Activated CD4-positive, alpha-beta T cell treated with anti-CD3 and anti-CD28 coated beads for 36 hours (primary cell): ENCODE results near the gene DDC. TPM values are rescaled to one million over a fixed set of nuclear protein-coding genes. Genes with fewer than 3 reads are reported as not detected.
"Not testable (repeated sequence)": the region's sequence is repeated elsewhere in the genome, so short reads cannot be mapped to it uniquely, and the experiment has no call there.

Source experiments
- ATAC-seq: fragments of 200-7000 bp; cut with Tn5 transposase; one replicate; pipeline ENCODE4 v1.10.0; 2021; ENCODE audit warnings: mild to moderate bottlenecking, moderate library complexity
- CTCF ChIA-PET: fragments of 350-600 bp; sonication (Branson Sonifier 250); formaldehyde crosslinking; loops from one replicate; lab custom pipeline; 2021; ENCODE audit warnings: antibody characterized with exemption; lab: Charles Lee
- POLR2A ChIA-PET: fragments of 350-600 bp; sonication (Branson Sonifier 250); formaldehyde crosslinking; loops from one replicate; lab custom pipeline; 2021; ENCODE audit warnings: antibody characterized with exemption, inconsistent platforms; lab: Charles Lee
- DNase-seq: peaks from one replicate; pipeline ENCODE4 v3.0.0-alpha.2; 2020
- H3K27ac Mint-ChIP-seq: one replicate; pipeline ENCODE4 v1.8.0; 2021; ENCODE audit warnings: mixed read lengths
- H3K27me3 Mint-ChIP-seq: one replicate; pipeline ENCODE4 v1.8.0; 2021; ENCODE audit warnings: mixed read lengths
- H3K36me3 Mint-ChIP-seq: one replicate; pipeline ENCODE4 v1.8.0; 2021; ENCODE audit warnings: low read depth, mixed read lengths
- H3K4me1 Mint-ChIP-seq: one replicate; pipeline ENCODE4 v1.8.0; 2021; ENCODE audit warnings: mixed read lengths
- H3K4me3 Mint-ChIP-seq: one replicate; pipeline ENCODE4 v1.8.0; 2021; ENCODE audit warnings: mild to moderate bottlenecking, moderate library complexity, mixed read lengths
- H3K9me3 Mint-ChIP-seq: one replicate; pipeline ENCODE4 v1.8.0; 2021; ENCODE audit warnings: low read depth, mixed read lengths
- intact Hi-C, 2 experiments: fragments of 100-400 bp; cut with DNase I in 1 of 2; cut with micrococcal nuclease in 1 of 2; formaldehyde crosslinking; loops; one replicate each; pipeline versions ENCODE4 v1.14.2 to v1.15.1; 2022 to 2024; cut with DNase I, micrococcal nuclease
- total RNA-seq, 2 experiments: library from RNA; stranded (reverse); gene quantifications; one replicate each; pipeline ENCODE4 v1.2.3, GENCODE V29; 2021

Gene DDC
- total RNA-seq, 2 experiments from 2014 or later = 0.28 to 0.53 TPM

- H3K9me3 Mint-ChIP-seq = no peaks in the 10 kb centered on the region
- no peaks in the 10 kb centered on the region for H3K4me1 Mint-ChIP-seq
- DNase-seq (no peak), ATAC-seq (no peak)
- H3K27me3 Mint-ChIP-seq = peaks cover 10% of the 10 kb centered on the region
- H3K27ac Mint-ChIP-seq = no peak overlapping the region
- CTCF ChIA-PET = interaction anchor here (1.0 kb wide), 1 partner anchor 88 kb away, joined by 3 read pairs; no protein-coding TSS in a partner anchor
- no peaks in the 10 kb centered on the region for H3K36me3 Mint-ChIP-seq
- POLR2A ChIA-PET = no interaction called here
- H3K4me3 Mint-ChIP-seq = no peak overlapping the region
- intact Hi-C loops = no loop called here
Measured at GRCh38 chr7:50554431-50555322, 10.5 kb downstream of the DDC start.

DNA sequence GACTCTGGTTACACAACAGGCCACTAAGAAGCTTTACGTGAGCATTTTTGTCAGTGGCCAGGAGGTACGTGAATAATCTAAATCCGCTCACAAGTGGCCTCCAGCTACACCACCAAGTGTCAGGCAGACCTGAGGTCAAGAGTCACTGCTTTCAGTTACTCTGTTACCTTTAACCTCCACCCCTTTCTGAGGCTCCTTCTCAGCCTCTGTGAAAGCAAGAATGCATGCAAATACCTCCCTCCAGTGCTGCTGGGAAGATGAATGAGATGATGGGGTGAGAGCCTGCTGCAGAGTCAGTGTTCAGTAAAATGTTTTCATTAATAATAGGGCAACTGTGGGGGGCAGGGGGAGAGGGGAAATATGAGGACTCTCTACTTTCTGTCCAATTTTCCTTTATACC lies 11.2 kb downstream of the DDC start:
- ChIA-PET CTCF (interaction anchor here (1.0 kb wide), 1 partner anchor 87 kb away, joined by 3 read pairs; no protein-coding TSS in a partner anchor), POLR2A (no interaction called here)
- no peak for ATAC-seq
- intact Hi-C loops = no loop called here
- Mint-ChIP-seq H3K36me3 (no peaks in the 10 kb centered on the region), H3K9me3 (no peaks in the 10 kb centered on the region), H3K4me3 (no peak overlapping the region), H3K27me3 (peaks cover 10% of the 10 kb centered on the region), H3K4me1 (no peaks in the 10 kb centered on the region), H3K27ac (no peak overlapping the region)
- no peak for DNase-seq

- Mint-ChIP-seq H3K27me3 (peaks cover 9% of the 10 kb centered on the region), H3K9me3 (no peaks in the 10 kb centered on the region), H3K4me3 (no peak overlapping the region), H3K36me3 (no peaks in the 10 kb centered on the region), H3K4me1 (no peaks in the 10 kb centered on the region), H3K27ac (no peak overlapping the region)
- POLR2A ChIA-PET = no interaction called here
- ATAC-seq = no peak
- DNase-seq = peak; percentile 31
- CTCF ChIA-PET = no interaction called here
- intact Hi-C loops = no loop called here
Measured at GRCh38 chr7:50552921-50553320, 12.3 kb downstream of the DDC start.

DNA sequence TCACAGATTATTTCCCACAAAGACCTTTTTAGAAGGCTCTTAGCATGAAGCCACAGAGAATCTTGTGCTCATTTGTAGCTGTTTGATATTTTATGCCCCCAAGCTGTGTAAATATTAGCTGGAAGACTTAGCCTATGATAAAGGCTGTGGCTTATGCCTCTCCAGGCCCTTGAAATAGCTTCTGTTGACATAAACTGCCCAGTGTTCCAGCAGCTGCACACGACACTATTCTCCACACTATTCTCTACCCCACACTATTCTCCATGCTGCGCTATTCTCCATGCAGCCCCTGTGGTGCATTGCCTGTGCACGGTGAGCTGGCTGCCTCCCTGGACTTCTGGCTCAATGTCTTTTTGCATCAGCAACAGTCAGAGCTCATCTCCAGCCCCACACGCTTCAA lies 13.1 kb downstream of the DDC start:
- ATAC-seq (no peak), DNase-seq (no peak)
- Mint-ChIP-seq H3K27ac (no peak overlapping the region), H3K4me1 (no peaks in the 10 kb centered on the region), H3K4me3 (no peak overlapping the region), H3K27me3 (peaks cover 7% of the 10 kb centered on the region), H3K36me3 (no peaks in the 10 kb centered on the region), H3K9me3 (no peaks in the 10 kb centered on the region)
- ChIA-PET POLR2A (no interaction called here), CTCF (interaction anchor here (1.1 kb wide), 1 partner anchor 85 kb away, joined by 3 read pairs; no protein-coding TSS in a partner anchor)
- intact Hi-C loops = no loop called here

DNA sequence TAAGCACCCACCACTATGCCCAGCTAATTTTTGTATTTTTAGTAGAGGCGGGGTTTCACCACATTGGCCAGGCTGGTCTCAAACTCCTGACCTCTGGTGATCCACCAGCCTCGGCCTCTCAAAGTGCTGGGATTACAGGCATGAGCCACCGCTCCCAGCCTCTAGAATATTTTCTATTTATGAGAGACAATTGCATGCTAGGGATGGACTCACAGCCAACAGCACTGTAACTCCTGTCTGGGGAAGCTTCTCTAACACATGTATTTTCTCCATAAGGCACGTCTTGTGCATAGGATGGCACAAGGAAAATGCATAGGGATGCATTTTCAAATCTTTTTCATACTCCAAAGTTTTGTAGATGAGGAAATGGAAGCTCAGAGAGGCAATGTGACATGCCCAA lies 19.6 kb downstream of the DDC start:
- H3K27me3 Mint-ChIP-seq, H3K9me3 Mint-ChIP-seq, POLR2A ChIA-PET, H3K4me3 Mint-ChIP-seq, ATAC-seq, H3K27ac Mint-ChIP-seq, intact Hi-C loops, H3K4me1 Mint-ChIP-seq, H3K36me3 Mint-ChIP-seq, DNase-seq: not testable (repeated sequence)
- CTCF ChIA-PET = interaction anchor here (0.9 kb wide), 1 partner anchor 45 kb away, joined by 4 read pairs; no protein-coding TSS in a partner anchor

DNA sequence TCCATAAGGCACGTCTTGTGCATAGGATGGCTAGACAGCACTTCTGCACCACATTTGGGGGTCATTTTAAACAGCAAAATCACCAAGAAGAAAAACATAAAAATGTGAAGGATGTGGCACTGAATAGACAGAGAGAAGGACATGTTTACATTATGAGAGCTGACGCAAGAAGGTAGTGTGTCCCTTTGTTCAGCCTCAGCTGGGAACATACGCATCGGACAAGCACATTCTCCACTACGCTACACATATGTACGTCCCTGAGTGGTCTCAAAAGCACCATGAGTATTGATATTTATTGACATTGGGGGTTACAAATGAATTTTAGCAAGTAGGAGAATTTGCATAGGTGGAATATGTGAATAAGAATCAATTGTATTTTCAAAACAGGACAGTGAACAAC lies 20.2 kb downstream of the DDC start:
- Mint-ChIP-seq H3K9me3 (no peaks in the 10 kb centered on the region), H3K4me1 (no peaks in the 10 kb centered on the region), H3K36me3 (no peaks in the 10 kb centered on the region), H3K27me3 (no peaks in the 10 kb centered on the region), H3K4me3 (no peak overlapping the region), H3K27ac (no peak overlapping the region)
- ChIA-PET CTCF (interaction anchor here (0.8 kb wide), 1 partner anchor 13 kb away, joined by 5 read pairs; no protein-coding TSS in a partner anchor), POLR2A (no interaction called here)
- ATAC-seq = no peak
- DNase-seq = no peak
- intact Hi-C loops = no loop called here

DNA sequence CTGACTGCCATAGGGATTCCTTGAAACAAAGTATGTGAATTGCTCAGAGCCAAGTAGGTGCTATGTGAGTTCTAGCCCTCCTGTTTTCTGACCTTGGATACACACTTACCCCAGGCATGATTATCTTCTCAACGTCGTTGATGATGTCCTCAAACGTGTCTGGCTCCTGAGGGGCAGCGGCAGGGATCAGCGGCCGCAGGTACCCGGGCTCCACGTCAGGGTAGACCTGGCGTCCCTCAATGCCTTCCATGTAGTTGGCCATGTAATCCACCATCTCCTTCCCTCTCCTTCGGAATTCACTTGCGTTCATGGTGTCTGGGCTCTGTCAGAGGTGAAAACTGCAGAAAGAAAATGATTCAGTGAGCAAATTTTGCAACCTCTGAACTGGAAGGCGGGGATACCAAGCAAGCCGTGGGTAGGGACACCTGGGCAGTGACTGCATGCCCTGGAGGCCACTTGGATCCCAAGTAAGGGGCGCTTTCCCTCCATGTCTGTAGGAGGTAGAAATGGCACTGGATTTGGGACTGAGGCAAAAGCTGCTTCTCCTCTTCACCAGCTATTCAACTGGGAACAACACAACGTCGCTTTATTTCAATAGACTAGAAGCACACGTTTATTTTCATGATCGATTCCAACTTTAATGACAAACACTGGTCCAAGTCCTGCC lies 21.3 kb downstream of the DDC start:
- H3K9me3 Mint-ChIP-seq = no peaks in the 10 kb centered on the region
- no peak overlapping the region for H3K27ac Mint-ChIP-seq
- H3K27me3 Mint-ChIP-seq = no peaks in the 10 kb centered on the region
- ChIA-PET POLR2A (no interaction called here), CTCF (interaction anchor here (0.8 kb wide), 1 partner anchor 12 kb away, joined by 5 read pairs; no protein-coding TSS in a partner anchor)
- intact Hi-C loops = no loop called here
- H3K36me3 Mint-ChIP-seq = no peaks in the 10 kb centered on the region
- H3K4me3 Mint-ChIP-seq = no peak overlapping the region
- ATAC-seq (no peak), DNase-seq (no peak)
- no peaks in the 10 kb centered on the region for H3K4me1 Mint-ChIP-seq

DNA sequence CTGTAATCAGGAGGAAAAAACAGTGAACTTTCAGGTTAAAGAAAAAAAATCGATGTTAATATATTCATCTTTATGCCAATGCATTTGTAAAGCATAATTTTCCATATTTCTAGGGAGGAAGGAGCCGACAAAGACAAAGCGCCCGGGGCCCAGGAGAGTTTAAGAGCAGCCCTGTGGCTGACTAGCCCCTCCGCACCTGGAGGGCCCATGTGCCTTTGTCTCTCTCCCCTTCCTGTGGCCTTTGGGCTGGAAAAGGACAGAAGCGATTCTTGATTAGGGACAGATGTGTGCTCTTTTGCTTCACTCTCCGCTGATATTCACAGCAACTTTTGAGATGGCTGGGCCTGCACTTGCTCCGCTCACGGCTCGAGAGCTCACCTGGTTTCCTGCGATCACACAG lies 23.1 kb downstream of the DDC start:
- Mint-ChIP-seq H3K27ac (no peak overlapping the region), H3K27me3 (no peaks in the 10 kb centered on the region), H3K9me3 (no peaks in the 10 kb centered on the region), H3K4me1 (no peaks in the 10 kb centered on the region), H3K4me3 (no peak overlapping the region), H3K36me3 (no peaks in the 10 kb centered on the region)
- ChIA-PET POLR2A (no interaction called here), CTCF (interaction anchor here (0.8 kb wide), 1 partner anchor 552 kb away, joined by 4 read pairs; no protein-coding TSS in a partner anchor)
- ATAC-seq (no peak), DNase-seq (no peak)
- intact Hi-C loops = no loop called here

DNA sequence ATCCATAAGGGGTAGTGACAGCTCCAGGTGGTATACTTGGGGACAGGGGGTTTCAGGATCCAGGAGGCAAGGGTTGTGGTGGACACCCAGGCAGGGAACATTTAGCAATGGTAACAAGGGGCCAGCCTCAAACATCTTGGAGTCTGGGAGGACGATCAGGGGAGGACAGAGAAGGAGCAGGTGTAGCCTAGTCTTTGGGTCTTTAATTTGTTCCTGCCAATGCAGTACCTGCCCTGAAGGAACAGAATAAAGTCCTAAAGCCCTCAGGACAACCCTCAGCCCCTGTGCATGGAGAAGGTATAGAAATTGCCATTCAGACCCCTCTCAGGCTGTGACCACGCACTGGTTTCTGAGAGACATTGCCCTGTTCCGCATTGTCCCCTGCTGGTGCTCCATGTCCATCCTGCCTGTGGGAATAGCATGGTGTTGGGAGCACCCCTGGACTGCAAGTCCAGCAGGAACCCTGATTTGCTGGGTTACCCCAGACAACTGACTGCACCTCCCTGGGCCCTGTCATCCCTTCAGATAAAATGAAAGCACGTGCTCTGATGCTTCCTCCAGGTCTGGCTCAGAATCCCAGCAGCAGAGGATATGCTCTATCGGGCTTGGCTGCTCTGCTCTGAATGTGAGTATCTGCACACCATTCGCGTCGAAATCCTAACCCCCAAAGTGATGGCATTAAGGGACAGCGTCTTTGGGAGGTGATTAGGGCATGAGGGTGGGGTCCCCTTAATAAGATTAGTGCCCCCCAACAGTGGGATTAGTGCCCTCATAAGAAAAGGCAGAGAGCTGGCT lies 24.2 kb downstream of the DDC start:
- no peaks in the 10 kb centered on the region for H3K36me3 Mint-ChIP-seq
- no peaks in the 10 kb centered on the region for H3K27me3 Mint-ChIP-seq
- ATAC-seq (no peak), DNase-seq (no peak)
- ChIA-PET POLR2A (no interaction called here), CTCF (no interaction called here)
- intact Hi-C loops = no loop called here
- H3K27ac Mint-ChIP-seq = no peak overlapping the region
- no peaks in the 10 kb centered on the region for H3K4me1 Mint-ChIP-seq
- no peak overlapping the region for H3K4me3 Mint-ChIP-seq
- H3K9me3 Mint-ChIP-seq = no peaks in the 10 kb centered on the region

- ATAC-seq (no peak), DNase-seq (no peak)
- intact Hi-C loops = no loop called here
- no peaks in the 10 kb centered on the region for H3K9me3 Mint-ChIP-seq
- peaks cover 6% of the 10 kb centered on the region for H3K4me1 Mint-ChIP-seq
- H3K27ac Mint-ChIP-seq = no peak overlapping the region
- POLR2A ChIA-PET = interaction anchor here (0.7 kb wide), 1 partner anchor 187 kb away, joined by 4 read pairs; no protein-coding TSS in a partner anchor
- no peak overlapping the region for H3K4me3 Mint-ChIP-seq
- no peaks in the 10 kb centered on the region for H3K36me3 Mint-ChIP-seq
- H3K27me3 Mint-ChIP-seq = no peaks in the 10 kb centered on the region
- CTCF ChIA-PET = interaction anchor here (0.6 kb wide), 2 partner anchors 134 to 596 kb away, joined by 3 to 4 read pairs; no protein-coding TSS in a partner anchor
Measured at GRCh38 chr7:50539725-50540124, 25.5 kb downstream of the DDC start.

DNA sequence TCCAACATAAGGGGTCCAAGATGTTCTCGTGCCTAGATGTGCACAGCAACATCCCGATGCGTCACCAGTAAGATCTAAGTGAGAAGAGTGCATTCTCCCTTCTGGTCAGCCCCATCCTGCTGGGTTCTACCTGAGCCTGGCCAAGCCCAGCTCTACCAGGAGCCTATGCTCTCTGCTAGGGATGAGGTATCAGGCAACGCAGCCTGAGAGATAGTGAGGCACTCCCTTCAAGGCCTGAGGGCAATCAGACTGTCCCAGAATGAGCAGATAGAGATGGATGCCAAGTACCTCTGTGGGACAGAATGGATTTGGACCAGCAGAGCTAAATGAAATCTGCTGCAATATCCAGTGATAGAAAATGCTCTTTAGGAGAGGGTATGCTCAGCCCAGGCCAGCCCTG lies 26.7 kb downstream of the DDC start:
- ChIA-PET POLR2A (no interaction called here), CTCF (no interaction called here)
- no peaks in the 10 kb centered on the region for H3K27me3 Mint-ChIP-seq
- peaks cover 10% of the 10 kb centered on the region for H3K4me1 Mint-ChIP-seq
- H3K36me3 Mint-ChIP-seq = no peaks in the 10 kb centered on the region
- no peaks in the 10 kb centered on the region for H3K9me3 Mint-ChIP-seq
- ATAC-seq = no peak
- intact Hi-C loops = no loop called here
- H3K27ac Mint-ChIP-seq = no peak overlapping the region
- DNase-seq = no peak
- no peak overlapping the region for H3K4me3 Mint-ChIP-seq
